CD8-positive, alpha-beta memory T cell (primary cell): Measurements from ENCODE around the gene AFF1. TPM values are rescaled to one million over a fixed set of nuclear protein-coding genes. Genes with fewer than 3 reads are reported as not detected.
"Not testable (repeated sequence)": the region's sequence is repeated elsewhere in the genome, so short reads cannot be mapped to it uniquely, and the experiment has no call there.

Experiments
- CTCF ChIA-PET: fragments of 350-600 bp; sonication (Branson Sonifier 250); formaldehyde crosslinking; loops from one replicate; lab custom pipeline; 2021; ENCODE audit warnings: antibody characterized with exemption; lab: Charles Lee
- POLR2A ChIA-PET: fragments of 350-600 bp; sonication (Branson Sonifier 250); formaldehyde crosslinking; loops from one replicate; lab custom pipeline; 2021; ENCODE audit warnings: antibody characterized with exemption; lab: Charles Lee
- DNase-seq, 5 donors: peaks; one replicate each; pipeline versions ENCODE4 v3.0.0 to v3.0.0-alpha.2; 2020 to 2022; ENCODE audit warnings: mixed read lengths in 1 of 5
- H3K27ac ChIP-seq: one replicate; pipeline ENCODE4 v1.7.0; 2013; ENCODE audit warnings: low read depth, mild to moderate bottlenecking, low read length, moderate library complexity
- H3K27me3 ChIP-seq: 2 replicates; pipeline ENCODE4 v1.7.0; 2013; ENCODE audit warnings: low read length, mild to moderate bottlenecking; ENCODE audit not compliant: insufficient read depth, poor library complexity, severe bottlenecking
- H3K36me3 ChIP-seq: 2 replicates; pipeline ENCODE4 v1.7.0; 2013; ENCODE audit warnings: mild to moderate bottlenecking, low read length, moderate library complexity; ENCODE audit not compliant: insufficient read depth
- H3K4me1 ChIP-seq: 2 replicates; pipeline ENCODE4 v1.7.0; 2013; ENCODE audit warnings: mild to moderate bottlenecking, low read length, moderate library complexity; ENCODE audit not compliant: insufficient read depth
- H3K4me3 ChIP-seq: 2 replicates; pipeline ENCODE4 v1.7.0; 2013; ENCODE audit warnings: mild to moderate bottlenecking, low read length
- H3K9me3 ChIP-seq: 2 replicates; pipeline ENCODE4 v1.7.0; 2013; ENCODE audit warnings: mild to moderate bottlenecking, low read length
- H3K27ac Mint-ChIP-seq, 8 donors: one replicate each; pipeline ENCODE4 v1.8.0; 2020 to 2021; ENCODE audit warnings: mixed read lengths in 8 of 8, mild to moderate bottlenecking in 6 of 8, inconsistent platforms in 3 of 8, moderate library complexity in 3 of 8
- H3K27me3 Mint-ChIP-seq, 2 donors: one replicate each; pipeline ENCODE4 v1.8.0; 2020 to 2021; ENCODE audit warnings: mixed read lengths in 2 of 2, mild to moderate bottlenecking in 1 of 2, moderate library complexity in 1 of 2
- H3K36me3 Mint-ChIP-seq, 3 donors: one replicate each; pipeline ENCODE4 v1.8.0; 2020 to 2021; ENCODE audit warnings: mixed read lengths in 3 of 3, inconsistent platforms in 1 of 3, mild to moderate bottlenecking in 1 of 3
- H3K4me1 Mint-ChIP-seq, 3 donors: one replicate each; pipeline ENCODE4 v1.8.0; 2020 to 2021; ENCODE audit warnings: mixed read lengths in 3 of 3, inconsistent platforms in 1 of 3, mild to moderate bottlenecking in 1 of 3
- H3K4me3 Mint-ChIP-seq, 7 donors: one replicate each; pipeline ENCODE4 v1.8.0; 2020 to 2021; ENCODE audit warnings: mixed read lengths in 7 of 7, mild to moderate bottlenecking in 6 of 7, moderate library complexity in 4 of 7, inconsistent platforms in 2 of 7
- H3K9me3 Mint-ChIP-seq, 5 donors: one replicate each; pipeline ENCODE4 v1.8.0; 2020 to 2022; ENCODE audit warnings: mixed read lengths in 5 of 5, mild to moderate bottlenecking in 3 of 5, moderate library complexity in 2 of 5, inconsistent platforms in 1 of 5
- polyA plus RNA-seq: library from polyadenylated mRNA; unstranded; fragments of 300-500 nt; fragmentation: Illumina TruSeq; gene quantifications from one replicate; pipeline ENCODE4 v1.2.3, GENCODE V29; 2021
- total RNA-seq, 2 experiments: library from RNA; stranded (reverse); gene quantifications; one replicate each; pipeline ENCODE4 v1.2.3, GENCODE V29; 2021

AFF1 gene
- total and polyA plus RNA-seq, 3 experiments from 2014 or later: 20.9 to 32.9 (median 29.7) TPM

GRCh38 chr4:86993909-86994681, 59.3 kb downstream of the AFF1 start:
- POLR2A ChIA-PET: no interaction called here

GRCh38 chr4:86994686-86995085, 59.9 kb downstream of the AFF1 start:
- H3K4me1 ChIP-seq: no peaks in the 10 kb centered on the region
- POLR2A ChIA-PET: no interaction called here
- H3K36me3 ChIP-seq: no peaks in the 10 kb centered on the region
- DNase-seq: no peak
- Mint-ChIP-seq H3K4me1 (peaks cover 16 to 33% (median 17%) of the 10 kb centered on the region in 3 donors), H3K9me3 (no peaks in the 10 kb centered on the region), H3K27me3 (no peaks in the 10 kb centered on the region), H3K36me3 (peaks cover 0 to 6% (median 5%) of the 10 kb centered on the region in 3 donors), H3K27ac (peak overlapping the region in 4 of 8 donors; percentile 0 to 85 (median 27)), H3K4me3 (no peak overlapping the region)
- no peak overlapping the region for H3K27ac ChIP-seq
- CTCF ChIA-PET: interaction anchor here (1.6 kb wide), 1 partner anchor 72 kb away, joined by 3 read pairs; no protein-coding TSS in a partner anchor
- no peaks in the 10 kb centered on the region for H3K27me3 ChIP-seq
- H3K4me3 ChIP-seq: no peak overlapping the region
- H3K9me3 ChIP-seq: no peaks in the 10 kb centered on the region

More at GRCh38 chr4:86993909-86994681, 59.3 kb downstream of the AFF1 start:
- Histone ChIP-seq H3K4me1 (no peaks in the 10 kb centered on the region), H3K9me3 (no peaks in the 10 kb centered on the region), H3K27ac (no peak overlapping the region), H3K36me3 (no peaks in the 10 kb centered on the region), H3K4me3 (no peak overlapping the region), H3K27me3 (no peaks in the 10 kb centered on the region)
- CTCF ChIA-PET: interaction anchor here (1.6 kb wide), 1 partner anchor 72 kb away, joined by 3 read pairs; no protein-coding TSS in a partner anchor
- H3K27ac Mint-ChIP-seq: peak overlapping the region in 5 of 8 donors; percentile 2 to 85 (median 40)
- peak overlapping the region in 1 of 7 donors; percentile 14 for H3K4me3 Mint-ChIP-seq
- H3K4me1 Mint-ChIP-seq: peaks cover 10 to 33% (median 11%) of the 10 kb centered on the region in 3 donors
- H3K36me3 Mint-ChIP-seq: peaks cover 0 to 11% (median 10%) of the 10 kb centered on the region in 3 donors
- no peaks in the 10 kb centered on the region for H3K9me3 Mint-ChIP-seq
- no peak for DNase-seq
- no peaks in the 10 kb centered on the region for H3K27me3 Mint-ChIP-seq

- H3K9me3 ChIP-seq, H3K27me3 ChIP-seq, H3K4me1 ChIP-seq, CTCF ChIA-PET, H3K27ac ChIP-seq, H3K27me3 Mint-ChIP-seq, H3K9me3 Mint-ChIP-seq, POLR2A ChIA-PET, DNase-seq, H3K4me3 ChIP-seq, H3K36me3 Mint-ChIP-seq, H3K36me3 ChIP-seq, H3K4me3 Mint-ChIP-seq: not testable (repeated sequence)
- Mint-ChIP-seq H3K27ac (peak overlapping the region in 1 of 8 donors; percentile 11), H3K4me1 (peaks cover 29 to 43% (median 31%) of the 10 kb centered on the region in 3 donors)
Measured at GRCh38 chr4:86996510-86996909, 61.7 kb downstream of the AFF1 start.

- Histone ChIP-seq H3K9me3 (no peaks in the 10 kb centered on the region), H3K27me3 (no peaks in the 10 kb centered on the region), H3K27ac (no peak overlapping the region), H3K36me3 (no peaks in the 10 kb centered on the region), H3K4me1 (peaks cover 8% of the 10 kb centered on the region), H3K4me3 (no peak overlapping the region)
- ChIA-PET POLR2A (interaction anchor here (2.0 kb wide), 1 partner anchor 60 kb away, joined by 5 read pairs; no protein-coding TSS in a partner anchor), CTCF (no interaction called here)
- no peak for DNase-seq
- Mint-ChIP-seq H3K27me3 (no peaks in the 10 kb centered on the region), H3K4me3 (peak overlapping the region in 1 of 7 donors; percentile 12), H3K4me1 (peaks cover 34 to 43% (median 37%) of the 10 kb centered on the region in 3 donors), H3K9me3 (no peaks in the 10 kb centered on the region), H3K27ac (peak overlapping the region in 7 of 8 donors; percentile 17 to 90 (median 70)), H3K36me3 (peaks cover 0 to 5% (median 4%) of the 10 kb centered on the region in 3 donors)
Measured at GRCh38 chr4:86999136-86999643, 64.4 kb downstream of the AFF1 start.

GRCh38 chr4:87002682-87003043, 67.9 kb downstream of the AFF1 start:
- Histone ChIP-seq H3K9me3 (no peaks in the 10 kb centered on the region), H3K27me3 (no peaks in the 10 kb centered on the region), H3K27ac (no peak overlapping the region), H3K4me3 (no peak overlapping the region), H3K4me1 (peaks cover 26% of the 10 kb centered on the region), H3K36me3 (no peaks in the 10 kb centered on the region)
- Mint-ChIP-seq H3K27me3 (no peaks in the 10 kb centered on the region), H3K4me1 (peaks cover 49 to 59% (median 57%) of the 10 kb centered on the region in 3 donors), H3K36me3 (peaks cover 0 to 15% (median 0%) of the 10 kb centered on the region in 3 donors), H3K27ac (peak overlapping the region in 2 of 8 donors; percentile 10 to 45), H3K4me3 (no peak overlapping the region), H3K9me3 (no peaks in the 10 kb centered on the region)
- ChIA-PET CTCF (no interaction called here), POLR2A (no interaction called here)
- no peak for DNase-seq

- Mint-ChIP-seq H3K36me3 (peaks cover 0 to 18% (median 0%) of the 10 kb centered on the region in 3 donors), H3K9me3 (no peaks in the 10 kb centered on the region), H3K27me3 (no peaks in the 10 kb centered on the region), H3K4me3 (no peak overlapping the region), H3K27ac (peak overlapping the region in 6 of 8 donors; percentile 15 to 90 (median 36)), H3K4me1 (peaks cover 53 to 63% (median 62%) of the 10 kb centered on the region in 3 donors)
- Histone ChIP-seq H3K27ac (no peak overlapping the region), H3K36me3 (no peaks in the 10 kb centered on the region), H3K27me3 (no peaks in the 10 kb centered on the region), H3K9me3 (no peaks in the 10 kb centered on the region), H3K4me3 (no peak overlapping the region), H3K4me1 (peaks cover 30% of the 10 kb centered on the region)
- ChIA-PET CTCF (interaction anchor here (1.4 kb wide), 1 partner anchor 31 kb away, joined by 6 read pairs; no protein-coding TSS in a partner anchor), POLR2A (no interaction called here)
- no peak for DNase-seq
Measured at GRCh38 chr4:87003266-87003665, 68.5 kb downstream of the AFF1 start.

GRCh38 chr4:87005369-87005689, 70.5 kb downstream of the AFF1 start:
- Histone ChIP-seq H3K27me3 (no peaks in the 10 kb centered on the region), H3K4me3 (peak overlapping the region; percentile 94), H3K36me3 (no peaks in the 10 kb centered on the region), H3K9me3 (no peaks in the 10 kb centered on the region), H3K27ac (peak overlapping the region; percentile 85), H3K4me1 (peaks cover 46% of the 10 kb centered on the region)
- DNase-seq: no peak
- peaks cover 0 to 18% (median 0%) of the 10 kb centered on the region in 3 donors for H3K36me3 Mint-ChIP-seq
- no peaks in the 10 kb centered on the region for H3K9me3 Mint-ChIP-seq
- POLR2A ChIA-PET: interaction anchor here (5.1 kb wide), 1 partner anchor 69 kb away, joined by 128 read pairs; the partner anchor contains the start of gene AFF1
- peak overlapping the region; percentile 94 to 100 (median 98) for H3K27ac Mint-ChIP-seq
- CTCF ChIA-PET: interaction anchor here (1.6 to 4.7 kb wide), 3 partner anchors 27 to 83 kb away, joined by 3 to 56 read pairs (median 10); partner anchors contain the start of gene AFF1
- H3K4me3 Mint-ChIP-seq: peak overlapping the region; percentile 92 to 95 (median 93)
- no peaks in the 10 kb centered on the region for H3K27me3 Mint-ChIP-seq
- peaks cover 54 to 65% (median 62%) of the 10 kb centered on the region in 3 donors for H3K4me1 Mint-ChIP-seq
